ENCODE data around the gene B9D1. TPM values are rescaled to one million over a fixed set of nuclear protein-coding genes. Genes with fewer than 3 reads are reported as not detected.

Gene B9D1
- total RNA-seq, 1 experiment from 2014 or later: 20.0 TPM

GRCh38 chr17:19377602-19378415 lies 15.3 kb upstream of the B9D1 start (continued):
- no peak for TF ChIP-seq EZH2 (IDR thresholded peaks at IDR 0.05)
- no peak for TF ChIP-seq SRF (IDR thresholded peaks at IDR 0.05; ENCODE audit: low read depth)
- TF ChIP-seq, protein P1, sequence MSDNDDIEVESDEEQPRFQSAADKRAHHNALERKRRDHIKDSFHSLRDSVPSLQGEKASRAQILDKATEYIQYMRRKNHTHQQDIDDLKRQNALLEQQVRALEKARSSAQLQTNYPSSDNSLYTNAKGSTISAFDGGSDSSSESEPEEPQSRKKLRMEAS (IDR thresholded peaks at IDR 0.05): peak; percentile 76
- peak; percentile 83 for TF ChIP-seq POLR2A (IDR thresholded peaks at IDR 0.05; ENCODE audit: borderline replicate concordance, extremely low read depth, insufficient read depth, insufficient read length)
- TF ChIP-seq ELF1 (IDR thresholded peaks at IDR 0.05; ENCODE audit: borderline replicate concordance, low read depth): no peak; the same call in 1 of the 2 replicates

- ChIA-PET POLR2A (interaction anchor here (1.4 to 2.2 kb wide), 4 partner anchors 11 to 32 kb away, joined by 5 to 13 read pairs (median 10); partner anchors contain the start of gene B9D1), RAD21 (ENCODE audit: low non-redundant PET in 1 of 2, low total read pairs in 2 of 2, uncharacterized antibody in 2 of 2, unreplicated experiment in 2 of 2) (interaction anchor here (1.7 kb wide), 2 partner anchors 14 to 70 kb away, joined by 7 to 12 read pairs; partner anchors contain the start of gene B9D1 (in 1 of the 2)), CTCF (interaction anchor here (1.7 to 2.3 kb wide), 3 partner anchors 15 to 390 kb away, joined by 10 to 41 read pairs (median 15); partner anchors contain the start of gene B9D1)
- BruUV-seq (replicated peaks): no TSS peak
- Histone ChIP-seq H3K27me3 (ENCODE audit: insufficient read depth, low read length) (no peaks in the 10 kb centered on the region), H3K4me3 (replicated peaks in 1 of 2; ENCODE audit: low read depth in 1 of 2, low read length in 2 of 2) (peak overlapping the region; percentile 67 to 94), H3K36me3 (ENCODE audit: control insufficient read depth in 1 of 2, insufficient read depth in 2 of 2, low read length in 2 of 2) (peaks cover 14 to 17% of the 10 kb centered on the region in 2 experiments; a peak in 3 of 4 replicates), H3K79me2 (ENCODE audit: insufficient read depth, low read length) (peaks cover 7% of the 10 kb centered on the region), H3K9me2 (ENCODE audit: insufficient read depth) (no peaks in the 10 kb centered on the region), H2AFZ (ENCODE audit: low read depth, low read length, poor library complexity, severe bottlenecking) (no peak overlapping the region), H4K20me1 (ENCODE audit: insufficient read depth) (no peaks in the 10 kb centered on the region), H3K27ac (ENCODE audit: low read depth, low read length) (peak overlapping the region; percentile 84), H3K9ac (ENCODE audit: low read length) (peak overlapping the region; percentile 74), H3K4me1 (ENCODE audit: control insufficient read depth in 1 of 2, insufficient read depth in 2 of 2, low read length in 2 of 2) (peaks cover 9 to 18% of the 10 kb centered on the region in 2 experiments; a peak in 3 of 4 replicates), H3K4me2 (ENCODE audit: low read length) (peak overlapping the region; percentile 82), H3K9me3 (ENCODE audit: control insufficient read depth in 1 of 2, insufficient read depth in 1 of 2, low read depth in 1 of 2, low read length in 2 of 2) (no peaks in the 10 kb centered on the region)
- intact Hi-C loops (cut with micrococcal nuclease): loop anchor here (1.0 to 5.0 kb wide), 2 partner anchors 70 to 375 kb away; no protein-coding TSS in a partner anchor
- TF ChIP-seq SP1 (IDR thresholded peaks at IDR 0.05; ENCODE audit: low read depth) (peak; percentile 27; the same call in 1 of the 2 replicates), YY1 (IDR thresholded peaks at IDR 0.05; ENCODE audit: extremely low read depth, insufficient replicate concordance, low read depth, low read length) (no peak)
- TF ChIP-seq, protein P1 (IDR thresholded peaks at IDR 0.05): peak; percentile 30; the same call in 1 of the 2 replicates
- ATAC-seq (no peak), DNase-seq (ENCODE audit: low read depth, low spot score) (peak; percentile 33)
Observed at GRCh38 chr17:19376811-19377210, 14.3 kb upstream of the B9D1 start.

All from HCT116 (cell line).